HG03439 (cell line): Measurements from ENCODE around the gene MYADM.

Experiments used
- ATAC-seq: cut with Tn5 transposase; IDR thresholded peaks from one replicate; pipeline ENCODE4 v1.9.1; 2021; ENCODE audit warnings: mild to moderate bottlenecking, moderate library complexity; ENCODE audit not compliant: unreplicated experiment

The MYADM gene

DNA sequence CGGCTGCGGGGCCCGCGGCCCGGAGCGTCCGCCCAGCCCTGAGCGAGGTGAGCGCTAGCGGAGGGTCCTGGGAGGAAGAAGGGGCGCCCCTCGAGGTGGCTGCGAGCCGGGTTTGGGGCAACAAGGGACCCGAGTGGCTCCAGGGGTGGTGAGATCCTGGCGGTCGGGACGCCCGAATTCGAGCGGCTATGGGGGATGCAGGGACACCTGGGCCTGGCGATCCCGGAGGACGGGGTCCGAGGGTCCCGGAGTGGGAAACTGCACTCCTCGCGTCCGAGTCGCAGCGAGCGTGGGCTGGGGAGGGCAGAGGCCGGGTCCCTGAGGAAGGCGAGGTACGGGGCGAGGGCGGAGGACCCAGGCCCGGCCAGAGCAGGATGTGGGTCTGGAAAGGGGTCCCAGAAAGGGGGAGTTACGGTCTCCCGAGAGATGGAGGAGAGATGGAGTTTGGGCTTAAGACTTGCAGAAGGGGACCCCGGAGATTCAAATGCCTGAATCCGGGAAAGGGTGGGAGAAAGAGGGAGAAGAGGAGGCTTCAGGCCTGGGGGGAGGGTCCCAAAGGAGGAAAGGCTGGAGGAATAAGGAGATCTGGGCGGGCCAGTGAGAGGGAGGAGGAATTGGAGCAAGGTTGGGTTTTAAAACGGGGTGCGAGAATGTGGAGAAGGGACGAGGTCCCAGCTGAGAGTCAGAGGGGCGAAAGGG lies 41.9 kb downstream of the MYADM start:
- no peak for ATAC-seq

DNA sequence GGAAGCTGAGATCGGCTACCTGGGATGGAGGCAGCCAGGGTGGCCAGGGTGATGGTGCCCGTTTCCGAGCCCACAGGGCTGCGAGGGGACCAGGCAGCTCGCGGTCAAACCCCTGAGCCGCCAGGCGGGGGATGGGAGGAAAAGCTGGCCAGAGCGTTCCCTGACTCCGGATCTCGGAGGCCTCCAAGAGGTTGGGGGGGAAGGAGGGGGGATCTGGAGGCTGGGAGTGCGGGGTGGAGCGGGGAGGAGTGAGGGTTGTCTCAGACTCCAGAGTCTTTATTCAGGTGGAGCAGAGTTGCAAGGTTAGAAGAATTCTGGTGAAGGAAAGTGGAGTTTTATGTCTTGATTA lies 42.5 kb downstream of the MYADM start:
- ATAC-seq, result no peak

DNA sequence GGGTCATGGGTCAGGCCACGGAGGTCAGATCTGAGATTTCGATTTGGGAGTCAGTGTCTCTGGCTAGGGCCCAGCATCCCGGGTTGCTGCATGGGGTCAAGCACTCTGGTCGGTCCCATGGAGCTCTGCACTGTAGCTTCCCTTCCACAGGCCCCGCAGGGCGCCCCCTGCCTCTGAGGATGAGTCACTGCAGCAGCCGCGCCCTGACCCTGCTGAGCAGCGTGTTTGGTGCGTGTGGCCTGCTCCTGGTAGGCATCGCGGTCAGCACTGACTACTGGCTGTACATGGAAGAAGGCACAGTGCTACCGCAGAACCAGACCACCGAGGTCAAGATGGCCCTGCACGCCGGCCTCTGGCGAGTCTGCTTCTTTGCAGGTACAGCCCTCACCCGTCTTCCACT lies 45.0 kb downstream of the MYADM start:
- ATAC-seq, result no peak

DNA sequence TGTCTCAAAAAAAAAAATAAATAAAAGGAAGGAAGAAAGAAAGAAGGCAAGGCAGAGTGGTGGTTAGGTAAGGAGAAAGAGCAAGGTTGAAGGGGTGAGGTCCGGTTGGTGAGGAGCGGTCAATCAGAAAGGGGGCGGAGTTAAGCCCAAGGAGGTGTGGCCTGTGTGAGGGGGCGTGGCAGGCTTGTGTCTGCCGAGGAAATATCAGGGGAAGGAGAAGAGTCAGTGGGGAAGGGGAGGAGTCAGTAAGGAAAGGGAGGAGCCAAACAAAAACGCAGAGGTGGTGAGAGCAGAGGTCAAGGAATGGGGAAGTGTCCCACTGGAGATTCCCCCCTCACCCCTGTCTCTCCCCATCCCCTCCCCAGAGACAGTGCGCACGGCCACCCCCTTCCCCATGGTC lies 47.3 kb downstream of the MYADM start:
- ATAC-seq, result no peak

DNA sequence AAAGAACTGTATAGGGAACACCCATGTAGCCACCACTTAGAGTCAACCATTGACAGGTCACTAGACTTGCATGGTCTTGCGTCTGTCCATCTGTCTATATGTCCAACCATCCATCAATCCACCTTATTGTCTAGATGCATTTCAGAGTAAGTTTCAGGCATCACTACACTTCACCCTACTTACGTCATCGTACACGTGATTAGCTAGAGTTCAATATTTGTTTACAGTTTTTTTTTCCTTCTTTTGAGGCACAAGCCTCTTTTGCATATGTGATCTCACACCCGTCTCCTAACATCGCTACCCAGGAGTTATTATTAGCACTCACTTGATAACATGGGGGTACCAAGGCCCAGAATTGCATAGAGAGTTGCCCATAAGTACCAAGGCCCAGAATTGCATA lies 48.3 kb downstream of the MYADM start:
- ATAC-seq, result no peak

DNA sequence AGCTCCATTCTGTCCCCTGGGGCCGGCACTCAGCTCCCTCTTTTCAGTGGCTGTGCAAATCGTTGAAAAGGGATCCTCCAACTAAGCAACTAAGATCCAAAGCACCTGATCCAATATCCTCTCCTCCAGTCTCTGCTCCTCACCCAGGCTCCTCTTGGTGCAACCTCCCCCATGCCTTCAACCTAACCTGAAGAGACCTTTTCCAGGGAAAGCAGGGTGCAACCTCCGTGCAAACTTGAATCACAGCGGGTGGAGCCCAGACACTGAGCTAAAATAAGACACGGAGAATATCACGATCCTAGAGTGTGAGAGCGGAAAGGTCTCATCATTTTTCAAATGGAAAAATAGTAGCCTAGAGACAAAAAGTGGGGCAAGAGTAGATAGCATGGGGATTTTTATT lies 49.7 kb downstream of the MYADM start:
- ATAC-seq, result no peak
